ENCODE data around the gene NT5DC1. TPM values are rescaled to one million over a fixed set of nuclear protein-coding genes. Genes with fewer than 3 reads are reported as not detected.

Gene NT5DC1
- total RNA-seq, 1 donor from 2014 or later, result 38.8 TPM

- no peak for DNase-seq (ENCODE audit: low spot score)
Measured at GRCh38 chr6:116255246-116255800, 154.7 kb downstream of the NT5DC1 start.

GRCh38 chr6:116256694-116257093 is 156.0 kb downstream of the NT5DC1 start:
- intact Hi-C loops (cut with DNase I), result no loop called here
- no peak for DNase-seq (ENCODE audit: low spot score)

More at GRCh38 chr6:116255246-116255800, 154.7 kb downstream of the NT5DC1 start:
- intact Hi-C loops (cut with DNase I), result no loop called here

GRCh38 chr6:116258520-116258919 is 157.9 kb downstream of the NT5DC1 start:
- no peak for DNase-seq (ENCODE audit: low spot score)
- intact Hi-C loops (cut with DNase I), result no loop called here

GRCh38 chr6:116263353-116263752 is 162.7 kb downstream of the NT5DC1 start:
- intact Hi-C loops (cut with DNase I), result no loop called here
- DNase-seq (ENCODE audit: low spot score), result no peak

GRCh38 chr6:116265041-116265829 is 164.6 kb downstream of the NT5DC1 start:
- intact Hi-C loops (cut with DNase I), result no loop called here
- DNase-seq (ENCODE audit: low spot score), result no peak

- intact Hi-C loops (cut with DNase I), result no loop called here
- DNase-seq (ENCODE audit: low spot score), result no peak
Measured at GRCh38 chr6:116266803-116267202, 166.2 kb downstream of the NT5DC1 start.

GRCh38 chr6:116267836-116268588 is 167.4 kb downstream of the NT5DC1 start:
- intact Hi-C loops (cut with DNase I), result no loop called here
- no peak for DNase-seq (ENCODE audit: low spot score)

GRCh38 chr6:116268589-116269293 is 168.1 kb downstream of the NT5DC1 start:
- no peak for DNase-seq (ENCODE audit: low spot score)
- intact Hi-C loops (cut with DNase I), result no loop called here

- intact Hi-C loops (cut with DNase I), result loop anchor here (1.0 kb wide), 1 partner anchor 263 kb away; no protein-coding TSS in a partner anchor
Measured at GRCh38 chr6:116271149-116271708, 170.6 kb downstream of the NT5DC1 start.

GRCh38 chr6:116277124-116277523 is 176.5 kb downstream of the NT5DC1 start:
- DNase-seq (ENCODE audit: low spot score), result no peak
- intact Hi-C loops (cut with DNase I), result loop anchor here (5.0 kb wide), 1 partner anchor 60 kb away; no protein-coding TSS in a partner anchor

More at GRCh38 chr6:116271149-116271708, 170.6 kb downstream of the NT5DC1 start:
- no peak for DNase-seq (ENCODE audit: low spot score)

- intact Hi-C loops (cut with DNase I), result loop anchor here (1.0 to 5.0 kb wide), 3 partner anchors 24 to 292 kb away; partner anchors contain the start of genes RWDD1 and TSPYL4
Measured at GRCh38 chr6:116278481-116278829, 177.8 kb downstream of the NT5DC1 start.

GRCh38 chr6:116278854-116279231 is 178.2 kb downstream of the NT5DC1 start:
- no peak for DNase-seq (ENCODE audit: low spot score)

More at GRCh38 chr6:116278481-116278829, 177.8 kb downstream of the NT5DC1 start:
- DNase-seq (ENCODE audit: low spot score), result no peak

GRCh38 chr6:116279232-116280160 is 178.8 kb downstream of the NT5DC1 start, which contains the start of gene TSPYL1:
TSPYL1 (minus strand) TSS chr6:116279930; CDS start chr6:116279830, 100 bp downstream.
- intact Hi-C loops (cut with DNase I), result loop anchor here (2.0 to 10.0 kb wide), 3 partner anchors 62 to 291 kb away; partner anchors contain the start of gene RWDD1

More at GRCh38 chr6:116278854-116279231, 178.2 kb downstream of the NT5DC1 start:
- intact Hi-C loops (cut with DNase I), result loop anchor here (1.0 to 5.0 kb wide), 3 partner anchors 25 to 292 kb away; partner anchors contain the start of genes RWDD1 and TSPYL4

GRCh38 chr6:116280161-116280932 is 179.7 kb downstream of the NT5DC1 start:
- no peak for DNase-seq (ENCODE audit: low spot score)
- intact Hi-C loops (cut with DNase I), result loop anchor here (10.0 kb wide), 1 partner anchor 164 kb away; no protein-coding TSS in a partner anchor

More at GRCh38 chr6:116279232-116280160, 178.8 kb downstream of the NT5DC1 start, which contains the start of gene TSPYL1:
- peak; percentile 97 for DNase-seq (ENCODE audit: low spot score)

- no peak for DNase-seq (ENCODE audit: low spot score)
- intact Hi-C loops (cut with DNase I), result loop anchor here (10.0 kb wide), 1 partner anchor 164 kb away; no protein-coding TSS in a partner anchor
Measured at GRCh38 chr6:116280933-116281316, 180.3 kb downstream of the NT5DC1 start.

GRCh38 chr6:116282698-116283097 is 182.0 kb downstream of the NT5DC1 start:
- no peak for DNase-seq (ENCODE audit: low spot score)
- intact Hi-C loops (cut with DNase I), result loop anchor here (10.0 kb wide), 1 partner anchor 162 kb away; no protein-coding TSS in a partner anchor

- DNase-seq (ENCODE audit: low spot score), result no peak
- intact Hi-C loops (cut with DNase I), result loop anchor here (10.0 kb wide), 1 partner anchor 162 kb away; no protein-coding TSS in a partner anchor
Measured at GRCh38 chr6:116283191-116283590, 182.5 kb downstream of the NT5DC1 start.

Measured in cardiac septum (tissue), 1 donor.